Astrocyte (in vitro differentiated cells and primary cell): ENCODE measurements around the gene DCP1B. TPM values are rescaled to one million over a fixed set of nuclear protein-coding genes. Genes with fewer than 3 reads are reported as not detected.

Experiments
- DNase-seq: peaks from one replicate; pipeline ENCODE4 v3.0.0-alpha.2; 2010; ENCODE audit warnings: low read depth
- FAIRE-seq: peaks from 2 replicates; lab custom pipeline; 2011; peaks lifted over from hg19 to GRCh38; lab: Jason Lieb, UNC
- H2AFZ ChIP-seq: 2 replicates; pipeline ENCODE4 v1.6.0; 2012; ENCODE audit warnings: low read depth, low read length, inconsistent platforms
- H3K27ac ChIP-seq: 2 replicates; pipeline ENCODE4 v1.5.1; 2011; ENCODE audit warnings: low read depth, low read length, inconsistent platforms
- H3K27me3 ChIP-seq: 2 replicates; pipeline ENCODE4 v1.6.0; 2011; ENCODE audit warnings: low read length, inconsistent platforms; ENCODE audit not compliant: insufficient read depth
- H3K36me3 ChIP-seq: 2 replicates; pipeline ENCODE4 v1.5.1; 2011; ENCODE audit warnings: low read length, inconsistent platforms; ENCODE audit not compliant: insufficient read depth
- H3K4me1 ChIP-seq: 2 replicates; pipeline ENCODE4 v1.5.1; 2011; ENCODE audit warnings: low read length, inconsistent platforms; ENCODE audit not compliant: insufficient read depth
- H3K4me2 ChIP-seq: 2 replicates; pipeline ENCODE4 v1.6.0; 2012; ENCODE audit warnings: low read length, inconsistent platforms
- H3K4me3 ChIP-seq: 2 replicates; pipeline ENCODE4 v1.5.1; 2011; ENCODE audit warnings: low read depth, mild to moderate bottlenecking, low read length, inconsistent platforms; ENCODE audit not compliant: insufficient read depth
- H3K79me2 ChIP-seq: 2 replicates; pipeline ENCODE4 v1.6.0; 2012; ENCODE audit warnings: mild to moderate bottlenecking, low read length, inconsistent platforms; ENCODE audit not compliant: insufficient read depth
- H3K9ac ChIP-seq: 2 replicates; pipeline ENCODE4 v1.6.0; 2012; ENCODE audit warnings: mild to moderate bottlenecking, low read length, inconsistent platforms
- H3K9me3 ChIP-seq: 2 replicates; pipeline ENCODE4 v1.5.1; 2012; ENCODE audit warnings: low read depth, mild to moderate bottlenecking, low read length, inconsistent platforms; ENCODE audit not compliant: insufficient read depth
- H4K20me1 ChIP-seq: 2 replicates; pipeline ENCODE4 v1.6.0; 2012; ENCODE audit warnings: low read length, inconsistent platforms; ENCODE audit not compliant: insufficient read depth
- H3K27ac Mint-ChIP-seq: one replicate; pipeline ENCODE4 v1.8.0; 2021; ENCODE audit warnings: mild to moderate bottlenecking, mixed read lengths; ENCODE audit not compliant: unreplicated experiment
- H3K27me3 Mint-ChIP-seq: one replicate; pipeline ENCODE4 v1.8.0; 2021; ENCODE audit warnings: low read depth, mixed read lengths; ENCODE audit not compliant: unreplicated experiment
- H3K36me3 Mint-ChIP-seq: one replicate; pipeline ENCODE4 v1.8.0; 2021; ENCODE audit warnings: low read depth, mixed read lengths; ENCODE audit not compliant: unreplicated experiment
- H3K4me1 Mint-ChIP-seq: one replicate; pipeline ENCODE4 v1.8.0; 2021; ENCODE audit warnings: low read depth, mixed read lengths; ENCODE audit not compliant: unreplicated experiment
- H3K4me3 Mint-ChIP-seq: one replicate; pipeline ENCODE4 v1.8.0; 2021; ENCODE audit warnings: mild to moderate bottlenecking, moderate library complexity, mixed read lengths; ENCODE audit not compliant: unreplicated experiment
- H3K9me3 Mint-ChIP-seq: one replicate; pipeline ENCODE4 v1.8.0; 2021; ENCODE audit warnings: mild to moderate bottlenecking, mixed read lengths; ENCODE audit not compliant: unreplicated experiment
- CTCF ChIP-seq: IDR thresholded peaks from 2 replicates; pipeline ENCODE4 v1.5.1; 2011; ENCODE audit warnings: low read depth, mild to moderate bottlenecking, inconsistent platforms, low read length, moderate library complexity; ENCODE audit not compliant: insufficient read depth
- EZH2 ChIP-seq: IDR thresholded peaks from 2 replicates; pipeline ENCODE4 v1.6.1; 2012; ENCODE audit warnings: mild to moderate bottlenecking, low read length, inconsistent platforms; ENCODE audit not compliant: insufficient read depth
- total RNA-seq: library from RNA; stranded (reverse); gene quantifications from 2 replicates; pipeline ENCODE4 v1.2.1, GENCODE V29; 2021

Gene DCP1B
- total RNA-seq, 1 donor from 2014 or later, result 13.1 TPM

- no peaks in the 10 kb centered on the region for H3K27me3 ChIP-seq
- H3K27ac Mint-ChIP-seq, result no peak overlapping the region
- H3K4me1 ChIP-seq, result no peaks in the 10 kb centered on the region
- H3K4me2 ChIP-seq, result no peak overlapping the region
- H4K20me1 ChIP-seq, result no peaks in the 10 kb centered on the region
- no peaks in the 10 kb centered on the region for H3K36me3 Mint-ChIP-seq
- no peaks in the 10 kb centered on the region for H3K27me3 Mint-ChIP-seq
- H3K9ac ChIP-seq, result no peak overlapping the region
- no peak overlapping the region for H3K4me3 Mint-ChIP-seq
- DNase-seq (no peak), FAIRE-seq (no peak)
- H3K36me3 ChIP-seq, result no peaks in the 10 kb centered on the region
- no peak overlapping the region for H2AFZ ChIP-seq
- H3K9me3 Mint-ChIP-seq, result no peaks in the 10 kb centered on the region
- H3K27ac ChIP-seq, result no peak overlapping the region
- H3K79me2 ChIP-seq, result no peaks in the 10 kb centered on the region
- H3K4me1 Mint-ChIP-seq, result no peaks in the 10 kb centered on the region
- no peak for TF ChIP-seq CTCF
- TF ChIP-seq EZH2, result no peak
- no peaks in the 10 kb centered on the region for H3K9me3 ChIP-seq
- H3K4me3 ChIP-seq, result no peak overlapping the region
Observed at GRCh38 chr12:2011643-2012607, 7.7 kb upstream of the DCP1B start.

- Histone ChIP-seq H2AFZ (no peak overlapping the region), H3K27ac (no peak overlapping the region), H3K79me2 (no peaks in the 10 kb centered on the region), H3K4me1 (peaks cover 2% of the 10 kb centered on the region), H3K27me3 (no peaks in the 10 kb centered on the region), H3K36me3 (no peaks in the 10 kb centered on the region), H3K9ac (no peak overlapping the region), H3K9me3 (no peaks in the 10 kb centered on the region), H3K4me3 (no peak overlapping the region), H4K20me1 (no peaks in the 10 kb centered on the region), H3K4me2 (no peak overlapping the region)
- no peaks in the 10 kb centered on the region for H3K36me3 Mint-ChIP-seq
- no peak overlapping the region for H3K27ac Mint-ChIP-seq
- H3K9me3 Mint-ChIP-seq, result no peaks in the 10 kb centered on the region
- no peak for TF ChIP-seq EZH2
- TF ChIP-seq CTCF, result no peak
- DNase-seq (no peak), FAIRE-seq (no peak)
- H3K4me1 Mint-ChIP-seq, result no peaks in the 10 kb centered on the region
- no peaks in the 10 kb centered on the region for H3K27me3 Mint-ChIP-seq
- H3K4me3 Mint-ChIP-seq, result no peak overlapping the region
Observed at GRCh38 chr12:2009623-2010022, 5.4 kb upstream of the DCP1B start.

GRCh38 chr12:2008677-2009076 lies 4.4 kb upstream of the DCP1B start:
- no peak overlapping the region for H3K9ac ChIP-seq
- H3K27me3 ChIP-seq, result no peaks in the 10 kb centered on the region
- H3K9me3 ChIP-seq, result no peaks in the 10 kb centered on the region
- H3K4me3 Mint-ChIP-seq, result no peak overlapping the region
- H3K27me3 Mint-ChIP-seq, result no peaks in the 10 kb centered on the region
- peaks cover 2% of the 10 kb centered on the region for H3K79me2 ChIP-seq
- no peak overlapping the region for H3K4me3 ChIP-seq
- H2AFZ ChIP-seq, result no peak overlapping the region
- H3K4me1 Mint-ChIP-seq, result no peaks in the 10 kb centered on the region
- no peaks in the 10 kb centered on the region for H3K36me3 ChIP-seq
- no peak for TF ChIP-seq EZH2
- TF ChIP-seq CTCF, result no peak
- H3K4me1 ChIP-seq, result peaks cover 4% of the 10 kb centered on the region
- no peak overlapping the region for H3K4me2 ChIP-seq
- no peaks in the 10 kb centered on the region for H3K9me3 Mint-ChIP-seq
- H4K20me1 ChIP-seq, result no peaks in the 10 kb centered on the region
- FAIRE-seq (no peak), DNase-seq (peak; percentile 33)
- H3K36me3 Mint-ChIP-seq, result no peaks in the 10 kb centered on the region
- H3K27ac Mint-ChIP-seq, result no peak overlapping the region
- no peak overlapping the region for H3K27ac ChIP-seq
